Measurements from ENCODE around the gene PODN.

PODN gene

DNA sequence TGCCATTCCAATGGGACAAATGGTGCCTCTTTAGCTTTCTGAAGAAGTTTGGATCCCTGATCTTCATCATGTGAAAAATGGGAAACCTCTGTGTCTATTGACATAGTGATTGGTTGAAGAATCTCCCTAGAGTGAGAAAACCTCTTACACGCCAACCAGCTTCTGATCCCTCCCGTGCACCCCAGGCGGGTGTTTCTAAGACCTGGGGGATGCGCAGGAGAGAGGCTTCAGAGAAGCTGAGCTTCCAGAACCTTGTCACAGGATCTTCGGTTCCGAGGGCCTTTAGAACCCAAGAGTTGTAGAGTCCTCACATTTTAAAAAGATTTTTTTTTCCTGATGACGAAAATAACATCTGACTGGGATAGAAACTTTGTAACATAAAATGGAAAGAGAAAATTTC lies 11.3 kb downstream of the PODN start:
- no peak overlapping the region for H3K4me3 ChIP-seq (ENCODE audit: low read depth, low read length)
- TF ChIP-seq, protein P1, sequence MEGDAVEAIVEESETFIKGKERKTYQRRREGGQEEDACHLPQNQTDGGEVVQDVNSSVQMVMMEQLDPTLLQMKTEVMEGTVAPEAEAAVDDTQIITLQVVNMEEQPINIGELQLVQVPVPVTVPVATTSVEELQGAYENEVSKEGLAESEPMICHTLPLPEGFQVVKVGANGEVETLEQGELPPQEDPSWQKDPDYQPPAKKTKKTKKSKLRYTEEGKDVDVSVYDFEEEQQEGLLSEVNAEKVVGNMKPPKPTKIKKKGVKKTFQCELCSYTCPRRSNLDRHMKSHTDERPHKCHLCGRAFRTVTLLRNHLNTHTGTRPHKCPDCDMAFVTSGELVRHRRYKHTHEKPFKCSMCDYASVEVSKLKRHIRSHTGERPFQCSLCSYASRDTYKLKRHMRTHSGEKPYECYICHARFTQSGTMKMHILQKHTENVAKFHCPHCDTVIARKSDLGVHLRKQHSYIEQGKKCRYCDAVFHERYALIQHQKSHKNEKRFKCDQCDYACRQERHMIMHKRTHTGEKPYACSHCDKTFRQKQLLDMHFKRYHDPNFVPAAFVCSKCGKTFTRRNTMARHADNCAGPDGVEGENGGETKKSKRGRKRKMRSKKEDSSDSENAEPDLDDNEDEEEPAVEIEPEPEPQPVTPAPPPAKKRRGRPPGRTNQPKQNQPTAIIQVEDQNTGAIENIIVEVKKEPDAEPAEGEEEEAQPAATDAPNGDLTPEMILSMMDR (IDR thresholded peaks at IDR 0.05; ENCODE audit: borderline replicate concordance, insufficient read depth, low read depth, low read length) = no peak

DNA sequence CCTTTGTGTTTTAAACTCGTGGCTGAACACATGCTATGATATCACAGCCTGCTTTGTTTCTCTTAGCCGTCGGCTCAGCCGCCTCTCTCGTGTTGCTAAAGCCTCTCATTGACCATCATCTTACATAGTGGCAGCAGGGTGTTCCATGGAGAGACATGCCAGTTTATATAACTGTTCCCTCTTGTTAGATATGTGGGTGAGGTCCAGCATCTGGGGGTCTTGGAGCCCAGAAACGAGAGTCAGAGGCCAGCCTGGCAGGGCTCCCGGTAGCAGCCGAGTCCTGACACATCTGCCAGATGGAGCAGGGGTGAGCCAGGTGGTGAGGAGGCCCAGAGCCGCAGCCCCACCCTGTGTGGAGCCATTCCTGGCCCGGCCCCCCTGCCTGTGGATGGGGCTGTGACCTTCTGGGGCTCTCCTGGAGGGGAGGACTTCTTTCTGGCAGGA lies 11.9 kb downstream of the PODN start:
- TF ChIP-seq, protein P1 (IDR thresholded peaks at IDR 0.05; ENCODE audit: borderline replicate concordance, insufficient read depth, low read depth, low read length) = no peak
- H3K4me3 ChIP-seq (ENCODE audit: low read depth, low read length) = no peak overlapping the region

DNA sequence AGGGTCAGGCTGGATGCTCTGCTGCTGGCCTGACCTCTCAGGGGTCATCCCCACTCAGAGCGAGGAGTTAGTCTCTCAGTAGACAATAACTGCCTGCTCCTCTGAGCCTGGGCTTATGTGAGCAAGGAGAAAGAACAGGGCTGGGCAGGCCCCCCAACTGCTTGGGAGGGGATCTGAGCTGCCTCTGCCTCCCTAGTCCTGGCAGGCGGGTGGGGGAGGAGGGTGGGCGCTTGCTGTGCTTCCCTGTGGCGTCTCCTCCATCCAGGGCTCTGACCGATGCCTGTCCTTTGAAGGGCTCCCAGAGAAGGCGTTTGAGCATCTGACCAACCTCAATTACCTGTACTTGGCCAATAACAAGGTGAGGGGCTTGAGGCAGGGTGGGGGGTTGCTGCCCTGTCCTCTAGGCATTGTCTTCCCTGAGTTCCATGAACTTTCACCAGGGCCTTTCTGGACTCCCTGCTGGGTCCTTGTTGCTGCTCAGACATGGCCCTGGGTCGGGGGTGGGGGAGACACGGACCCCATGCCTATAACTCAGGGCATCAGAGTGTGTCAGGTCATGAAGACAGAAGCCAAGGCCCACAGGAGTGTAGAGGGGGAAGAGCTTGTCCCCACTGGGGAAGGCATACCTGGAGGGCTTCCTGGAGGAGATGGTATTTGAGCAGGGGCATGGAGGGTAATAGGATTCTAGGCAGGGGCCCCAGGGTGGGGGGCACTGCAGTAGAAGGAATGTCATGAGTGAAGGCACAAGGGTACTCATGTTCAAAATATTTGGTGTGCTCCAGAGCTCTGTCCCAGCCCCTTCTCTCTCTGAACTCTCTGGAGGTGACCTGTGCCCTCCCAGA lies 12.5 kb downstream of the PODN start:
- TF ChIP-seq, protein P1 (IDR thresholded peaks at IDR 0.05; ENCODE audit: borderline replicate concordance, insufficient read depth, low read depth, low read length) = no peak
- H3K4me3 ChIP-seq (ENCODE audit: low read depth, low read length) = no peak overlapping the region

DNA sequence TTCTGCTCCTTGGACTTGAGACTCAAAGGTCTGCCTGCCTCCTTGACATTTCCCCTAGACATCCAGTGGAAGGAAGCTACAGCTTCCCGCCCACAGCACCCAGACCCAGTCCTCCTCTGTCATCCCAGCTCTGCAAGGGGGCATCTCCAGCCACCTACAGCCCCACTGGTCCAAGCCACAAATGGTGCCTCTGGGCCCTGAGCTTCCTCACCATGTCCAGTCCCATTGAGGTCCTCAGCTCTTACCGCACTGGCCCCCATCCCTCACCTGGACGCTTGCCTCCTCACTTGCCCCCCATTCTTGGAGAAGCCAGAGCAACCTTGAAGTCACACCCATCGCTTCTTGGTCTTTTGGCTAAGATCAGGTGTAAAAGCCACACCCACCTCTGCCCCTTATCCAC lies 13.2 kb downstream of the PODN start:
- TF ChIP-seq, protein P1 (IDR thresholded peaks at IDR 0.05; ENCODE audit: borderline replicate concordance, insufficient read depth, low read depth, low read length) = no peak
- H3K4me3 ChIP-seq (ENCODE audit: low read depth, low read length) = no peak overlapping the region

DNA sequence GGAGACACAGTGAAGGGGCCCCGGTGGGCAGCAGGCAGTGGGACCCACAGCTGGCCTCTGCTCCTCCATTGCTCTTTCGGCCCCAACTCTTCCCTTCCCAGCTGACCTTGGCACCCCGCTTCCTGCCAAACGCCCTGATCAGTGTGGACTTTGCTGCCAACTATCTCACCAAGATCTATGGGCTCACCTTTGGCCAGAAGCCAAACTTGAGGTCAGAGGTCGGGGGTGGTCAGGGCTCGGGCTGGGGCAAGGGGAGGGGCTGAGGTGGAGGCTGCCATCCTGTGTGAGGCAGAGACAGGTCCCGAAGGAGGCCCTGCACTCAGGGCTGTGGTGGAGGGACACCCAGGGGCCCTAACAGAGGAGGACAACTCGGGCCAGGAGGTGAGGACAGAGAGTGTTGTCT lies 13.7 kb downstream of the PODN start:
- no peak overlapping the region for H3K4me3 ChIP-seq (ENCODE audit: low read depth, low read length)
- TF ChIP-seq, protein P1 (IDR thresholded peaks at IDR 0.05; ENCODE audit: borderline replicate concordance, insufficient read depth, low read depth, low read length) = no peak

DNA sequence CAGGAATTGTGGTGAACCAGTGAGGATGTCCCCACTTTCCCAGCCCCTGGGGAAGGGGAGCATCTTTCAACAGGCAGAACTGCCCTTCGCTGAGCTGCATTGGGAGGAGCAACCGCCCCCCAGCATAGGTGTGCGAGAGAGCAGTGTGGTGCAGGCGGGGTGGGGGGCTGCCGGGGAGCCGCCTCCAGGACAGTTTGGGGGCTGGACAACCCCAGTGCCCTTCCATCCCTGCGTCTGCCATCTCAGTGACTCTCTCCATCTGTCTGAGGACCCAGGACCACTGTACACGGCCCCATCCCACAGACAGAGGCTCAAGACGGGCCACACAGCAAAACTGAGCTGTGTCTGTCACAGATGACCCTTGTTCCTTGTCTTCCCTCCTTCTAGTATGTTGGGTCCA lies 14.2 kb downstream of the PODN start:
- no peak overlapping the region for H3K4me3 ChIP-seq (ENCODE audit: low read depth, low read length)
- TF ChIP-seq, protein P1 (IDR thresholded peaks at IDR 0.05; ENCODE audit: borderline replicate concordance, insufficient read depth, low read depth, low read length) = no peak
